CD4-positive, alpha-beta T cell treated with Interleukin-4 for 1 hour (primary cell): ENCODE measurements around the gene RERE.
"Not testable (repeated sequence)": the region's sequence is repeated elsewhere in the genome, so short reads cannot be mapped to it uniquely, and the experiment has no call there.

Source experiments
- DNase-seq, 2 donors: peaks; one replicate each; pipeline ENCODE4 v3.0.0-alpha.2; 2020 to 2022

Gene RERE

DNA sequence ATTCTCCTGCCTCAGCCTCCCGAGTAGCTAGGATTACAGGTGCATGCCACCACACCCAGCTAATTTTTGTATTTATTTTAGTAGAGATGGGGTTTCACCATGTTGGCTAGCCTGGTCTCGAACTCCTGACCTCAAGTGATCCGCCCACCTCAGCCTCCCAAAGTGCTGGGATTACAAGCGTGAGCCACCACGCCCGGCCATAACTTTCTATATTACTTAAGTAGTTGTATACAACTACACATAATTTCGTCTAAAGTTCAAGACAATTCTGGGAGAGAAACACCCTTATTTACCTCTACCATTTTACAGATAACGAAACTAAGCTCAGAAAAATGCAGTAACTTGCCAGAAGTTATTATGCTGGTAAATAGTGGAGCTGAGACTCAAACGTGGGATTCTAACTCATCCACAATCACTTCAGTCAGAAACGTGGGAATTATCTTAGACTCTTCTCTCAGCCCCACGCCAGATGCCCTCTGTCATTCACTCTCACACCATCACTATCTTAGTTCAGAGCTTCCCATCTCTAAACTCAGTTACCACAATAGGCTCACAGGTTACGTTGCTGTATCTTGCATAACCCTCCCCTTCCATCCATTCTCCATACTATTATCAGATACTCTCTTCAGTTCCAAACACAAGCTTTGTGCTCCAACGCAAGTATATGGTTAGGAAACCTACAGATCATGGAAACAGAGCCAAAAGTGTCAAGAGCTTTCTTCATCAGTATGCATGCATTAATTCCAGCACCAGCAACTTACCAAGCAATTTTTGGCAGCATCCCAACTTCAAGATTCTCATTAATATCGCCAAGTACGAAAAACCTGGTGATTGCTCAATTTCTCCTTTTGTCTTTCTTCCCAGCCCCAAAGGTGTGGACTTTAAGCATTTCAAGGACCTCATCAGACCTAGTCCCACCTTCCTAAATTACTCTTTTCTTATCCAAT lies 69.3 kb downstream of the RERE start:
- DNase-seq = no peak

- DNase-seq = no peak
Measured at GRCh38 chr1:8746554-8746953, 70.9 kb downstream of the RERE start.

- DNase-seq = no peak
Measured at GRCh38 chr1:8745749-8746390, 71.6 kb downstream of the RERE start.

- DNase-seq = no peak
Measured at GRCh38 chr1:8745346-8745745, 72.1 kb downstream of the RERE start.

- no peak for DNase-seq
Measured at GRCh38 chr1:8742022-8742924, 75.2 kb downstream of the RERE start.

DNA sequence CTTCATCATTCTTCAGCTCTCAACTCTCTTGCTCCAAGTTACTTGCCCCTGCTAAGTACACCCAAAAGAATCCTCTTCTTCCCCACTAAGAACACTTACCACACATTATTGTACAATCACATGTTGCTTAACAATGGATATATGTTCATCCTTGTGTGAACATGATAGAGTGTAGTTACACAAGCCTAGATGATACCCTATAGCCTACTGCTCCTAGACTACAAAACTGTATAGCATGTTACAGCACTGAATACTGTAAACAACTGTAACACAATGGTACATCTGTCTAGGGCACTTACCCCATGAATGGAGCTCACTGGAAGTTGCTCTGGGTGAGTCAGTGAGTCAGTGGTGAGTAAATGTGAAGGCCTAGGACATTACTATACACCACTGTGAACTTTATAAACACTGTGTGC lies 77.4 kb downstream of the RERE start:
- DNase-seq = no peak

DNA sequence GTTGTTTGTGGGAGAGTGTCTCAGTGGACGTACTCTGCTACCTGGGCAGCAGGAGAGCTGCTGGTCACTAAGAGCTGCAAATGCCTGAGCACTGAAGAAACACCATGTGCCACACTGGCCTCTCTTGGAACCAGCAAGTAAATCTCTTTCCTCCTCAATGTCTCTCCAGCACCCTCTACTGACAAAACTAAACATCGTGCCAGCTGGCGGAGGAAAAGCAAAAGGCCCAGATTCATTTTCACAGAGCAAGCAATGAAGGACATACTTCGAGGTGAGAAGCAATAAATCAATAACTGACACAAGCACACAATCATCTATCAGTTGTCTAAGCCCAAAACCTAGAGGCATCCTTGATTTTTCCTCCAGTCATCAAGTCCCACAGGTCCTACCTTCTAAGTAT lies 78.1 kb downstream of the RERE start:
- no peak for DNase-seq

DNA sequence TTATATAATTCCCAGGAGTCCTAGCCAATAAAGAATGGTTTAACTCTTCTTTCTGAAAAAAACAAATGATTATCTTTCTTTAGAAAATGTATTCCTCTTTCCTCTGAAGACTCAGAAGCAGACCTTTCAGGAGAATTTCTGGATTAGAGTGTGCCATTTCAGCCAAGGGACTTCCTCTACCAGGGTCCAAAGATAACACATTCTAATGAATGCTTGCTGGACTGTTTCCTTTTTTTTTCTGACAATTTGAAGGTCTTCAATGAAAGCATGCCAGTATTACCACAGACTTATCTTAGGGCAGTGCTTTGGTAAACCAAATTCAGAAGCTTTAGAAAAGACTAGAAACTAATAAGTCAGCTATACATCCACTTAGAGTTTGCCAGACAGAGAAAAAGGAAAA lies 80.5 kb downstream of the RERE start:
- DNase-seq = no peak

DNA sequence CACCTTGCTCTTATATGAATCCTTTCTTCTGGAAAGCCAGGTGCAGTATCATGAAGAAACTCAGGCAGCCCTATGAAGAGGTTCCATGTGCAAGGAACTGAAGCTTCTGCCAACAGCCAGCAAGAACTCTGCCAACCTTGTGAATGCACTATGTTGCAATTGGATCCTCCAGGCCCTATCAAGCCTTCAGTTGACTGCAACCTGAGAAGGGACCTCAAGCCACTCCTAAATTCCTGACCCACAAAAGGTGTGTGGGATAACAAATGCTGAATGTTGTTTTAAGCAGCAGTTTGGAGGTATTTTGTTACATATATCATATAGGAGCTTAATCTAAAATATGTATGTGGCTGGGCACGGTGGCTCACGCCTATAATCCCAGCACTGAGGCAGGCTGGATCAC lies 84.0 kb downstream of the RERE start:
- no peak for DNase-seq

- DNase-seq = no peak
Measured at GRCh38 chr1:8731162-8731561, 86.3 kb downstream of the RERE start.

- DNase-seq = no peak
Measured at GRCh38 chr1:8728464-8728863, 89.0 kb downstream of the RERE start.

GRCh38 chr1:8727809-8728213 lies 89.6 kb downstream of the RERE start:
- no peak for DNase-seq

DNA sequence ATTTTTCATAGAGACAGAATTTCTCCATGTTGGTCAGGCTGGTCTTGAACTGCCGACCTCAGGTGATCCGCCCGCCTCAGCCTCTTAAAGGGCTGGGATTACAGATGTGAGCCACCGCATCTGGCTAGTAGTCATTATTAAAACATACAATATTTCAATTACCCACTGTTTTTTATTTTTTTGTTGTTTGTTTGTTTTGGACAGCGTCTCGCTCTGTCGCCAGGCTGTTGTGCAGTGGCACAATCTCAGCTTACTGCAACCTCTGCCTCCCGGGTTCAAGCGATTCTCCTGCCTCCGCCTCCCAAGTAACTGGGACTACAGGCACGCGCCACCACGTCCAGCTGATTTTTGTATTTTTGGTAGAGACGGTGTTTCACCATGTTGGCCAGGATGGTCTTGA lies 90.1 kb downstream of the RERE start:
- not testable (repeated sequence) for DNase-seq

DNA sequence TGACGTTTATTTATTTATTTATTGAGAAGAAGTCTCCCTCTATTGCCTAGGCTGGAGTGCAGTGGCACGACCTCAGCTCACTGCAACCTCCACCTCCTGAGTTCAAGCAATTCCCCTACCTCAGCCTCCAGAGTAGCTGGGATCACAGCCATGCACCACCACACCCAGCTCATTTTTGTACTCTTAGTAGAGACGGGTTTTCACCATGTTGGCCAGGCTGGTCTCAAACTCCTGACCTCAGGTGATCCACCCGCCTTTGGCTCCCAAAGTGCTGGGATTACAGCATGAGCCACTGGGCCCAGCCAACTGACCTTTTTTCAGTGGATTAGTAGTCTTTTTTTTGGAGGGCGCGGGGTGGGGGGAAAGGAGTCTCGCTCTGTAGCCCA lies 90.6 kb downstream of the RERE start:
- not testable (repeated sequence) for DNase-seq

DNA sequence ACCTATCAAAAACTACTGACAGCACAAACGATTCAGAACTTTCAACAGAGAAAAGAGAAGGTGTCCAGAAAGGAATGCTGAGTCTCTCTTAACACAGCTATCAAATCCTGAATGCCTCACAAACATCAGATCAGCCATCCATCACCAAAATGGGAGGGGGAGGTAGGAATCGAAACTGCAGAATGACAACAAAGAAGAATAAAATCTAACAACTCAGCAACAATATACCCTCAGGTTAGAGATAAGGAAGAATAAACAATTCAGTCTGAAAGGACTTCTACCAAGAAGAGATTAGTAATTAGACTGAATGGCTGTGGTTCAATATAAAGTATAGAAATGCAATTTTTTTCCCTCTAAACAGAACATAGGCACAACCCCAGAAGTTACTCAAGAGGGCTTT lies 94.4 kb downstream of the RERE start:
- DNase-seq = no peak

DNA sequence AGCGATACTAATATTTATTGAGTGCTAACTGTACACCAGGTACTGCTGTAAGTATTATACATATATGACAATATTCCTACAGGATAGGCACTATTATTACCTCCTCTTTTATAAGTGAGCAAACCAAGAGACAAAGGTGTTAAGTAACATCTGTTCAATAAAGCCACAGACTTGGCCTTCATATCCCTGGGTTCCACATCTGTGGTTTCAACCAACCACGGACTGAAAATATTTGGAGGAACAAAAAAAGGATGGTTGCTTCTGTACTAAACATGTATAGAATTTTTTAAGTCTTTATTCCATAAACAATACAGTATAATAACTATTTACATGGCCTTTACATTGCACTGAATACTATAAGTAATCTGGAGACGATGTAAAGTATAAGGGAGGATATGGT lies 95.1 kb downstream of the RERE start:
- no peak for DNase-seq

- no peak for DNase-seq
Measured at GRCh38 chr1:8721679-8722324, 95.6 kb downstream of the RERE start.

GRCh38 chr1:8720347-8720746 lies 97.1 kb downstream of the RERE start:
- DNase-seq = no peak

DNA sequence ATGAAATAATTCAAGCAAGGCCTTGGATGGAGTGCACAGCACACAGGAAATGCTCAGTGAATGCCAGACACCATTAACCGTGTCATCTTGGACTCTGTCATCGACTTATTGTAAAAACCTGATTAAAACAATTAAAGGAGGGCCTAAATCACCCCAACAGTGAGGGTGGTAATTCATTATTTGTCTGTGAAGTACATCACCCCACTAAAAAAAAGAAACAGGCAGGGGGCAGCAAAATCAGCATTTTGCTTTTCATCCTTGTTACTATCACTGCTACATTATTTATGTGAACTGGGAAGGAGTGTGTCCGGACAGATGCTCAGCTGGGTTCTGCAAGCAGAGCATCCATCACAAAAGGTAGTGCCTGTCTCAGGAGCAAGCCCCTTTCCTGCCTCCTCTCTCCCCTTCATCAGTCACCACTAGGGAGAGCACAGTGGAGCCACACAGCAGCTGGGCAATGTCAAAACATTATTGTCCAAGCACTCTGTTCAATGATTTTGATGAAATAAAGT lies 98.5 kb downstream of the RERE start:
- DNase-seq = no peak

GRCh38 chr1:8717148-8717547 lies 100.3 kb downstream of the RERE start:
- no peak for DNase-seq

GRCh38 chr1:8716238-8716637 lies 101.2 kb downstream of the RERE start:
- no peak for DNase-seq

GRCh38 chr1:8714173-8714572 lies 103.3 kb downstream of the RERE start:
- DNase-seq = no peak
